HG02870 (cell line): ENCODE measurements around the gene HK2.

Experiments
- ATAC-seq: cut with Tn5 transposase; IDR thresholded peaks from one replicate; pipeline ENCODE4 v1.9.1; 2021; ENCODE audit warnings: mild to moderate bottlenecking, moderate library complexity; ENCODE audit not compliant: unreplicated experiment

HK2 gene

GRCh38 chr2:74927621-74928020 is 93.7 kb downstream of the HK2 start:
- ATAC-seq: no peak

- no peak for ATAC-seq
Observed at GRCh38 chr2:74930811-74931486, 97.0 kb downstream of the HK2 start.

- no peak for ATAC-seq
Observed at GRCh38 chr2:74931940-74932339, 98.0 kb downstream of the HK2 start.

DNA sequence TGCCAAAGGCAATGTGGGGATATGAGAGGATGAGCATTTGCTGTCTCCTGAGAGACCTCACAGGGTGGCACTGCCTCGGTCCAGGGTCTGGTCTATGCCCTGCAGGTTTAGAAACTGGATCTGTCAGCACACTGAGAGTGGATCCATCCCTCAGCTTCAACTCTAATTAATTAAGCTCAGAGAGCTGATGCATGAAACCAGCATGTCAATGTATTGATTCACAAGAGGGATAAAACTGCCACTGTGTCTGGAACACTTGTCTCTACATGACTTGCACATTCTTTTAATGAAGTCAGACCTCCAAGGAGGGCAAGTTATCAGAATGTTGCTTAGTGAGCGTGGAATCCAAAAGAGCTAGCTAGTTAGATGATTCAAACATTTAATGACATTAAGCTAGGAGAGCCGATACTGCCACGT is 102.1 kb downstream of the HK2 start:
- ATAC-seq: no peak

- no peak for ATAC-seq
Observed at GRCh38 chr2:74937221-74937880, 103.4 kb downstream of the HK2 start.

DNA sequence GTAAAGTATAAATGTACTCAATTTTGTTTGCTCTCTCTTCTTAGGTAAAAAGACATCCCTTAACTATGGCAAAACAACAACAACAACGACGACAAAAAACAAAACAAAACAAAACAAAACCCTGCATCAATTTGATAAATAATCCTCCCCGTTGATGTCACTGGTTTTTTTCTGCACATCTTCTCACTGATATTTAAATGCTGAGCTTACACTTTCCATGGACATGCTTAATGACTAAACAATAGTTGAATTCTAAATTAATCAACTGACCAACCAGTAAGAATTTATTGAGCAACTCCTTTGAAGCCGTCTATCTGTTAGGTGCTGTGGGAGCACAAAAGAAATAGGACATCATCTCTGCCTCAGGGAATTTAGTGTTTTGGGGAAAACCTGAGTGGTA is 104.3 kb downstream of the HK2 start:
- no peak for ATAC-seq

GRCh38 chr2:74939919-74940812 is 106.2 kb downstream of the HK2 start:
- no peak for ATAC-seq

DNA sequence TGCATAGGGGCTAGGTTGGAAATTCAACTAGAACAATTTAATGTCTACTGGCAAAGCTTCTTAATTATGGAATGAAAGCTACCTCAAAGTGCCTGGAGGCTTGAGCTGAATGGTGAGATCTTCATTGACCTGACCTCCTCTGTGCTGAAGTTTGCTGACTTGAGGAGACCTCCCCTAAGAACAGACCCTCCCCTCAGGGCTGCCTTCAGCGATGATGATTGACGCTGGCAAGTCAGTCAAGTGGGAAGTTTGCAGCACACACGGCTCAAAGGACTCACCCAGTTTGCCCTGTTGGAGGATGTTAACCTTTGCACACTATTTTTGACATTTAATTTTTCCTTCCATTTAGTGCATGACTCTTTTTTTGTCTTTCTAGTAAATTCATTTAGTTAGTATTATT is 107.4 kb downstream of the HK2 start:
- ATAC-seq: no peak

- no peak for ATAC-seq
Observed at GRCh38 chr2:74942263-74942662, 108.3 kb downstream of the HK2 start.
